HG03280 (cell line): ENCODE data around the gene NUDT4.
A peak's percentile ranks its signal among the peaks of the same experiment; 100 is the strongest.

Experiments
- ATAC-seq: cut with Tn5 transposase; IDR thresholded peaks from one replicate; pipeline ENCODE4 v1.9.1; 2021; ENCODE audit warnings: mild to moderate bottlenecking, moderate library complexity; ENCODE audit not compliant: unreplicated experiment

NUDT4 gene

DNA sequence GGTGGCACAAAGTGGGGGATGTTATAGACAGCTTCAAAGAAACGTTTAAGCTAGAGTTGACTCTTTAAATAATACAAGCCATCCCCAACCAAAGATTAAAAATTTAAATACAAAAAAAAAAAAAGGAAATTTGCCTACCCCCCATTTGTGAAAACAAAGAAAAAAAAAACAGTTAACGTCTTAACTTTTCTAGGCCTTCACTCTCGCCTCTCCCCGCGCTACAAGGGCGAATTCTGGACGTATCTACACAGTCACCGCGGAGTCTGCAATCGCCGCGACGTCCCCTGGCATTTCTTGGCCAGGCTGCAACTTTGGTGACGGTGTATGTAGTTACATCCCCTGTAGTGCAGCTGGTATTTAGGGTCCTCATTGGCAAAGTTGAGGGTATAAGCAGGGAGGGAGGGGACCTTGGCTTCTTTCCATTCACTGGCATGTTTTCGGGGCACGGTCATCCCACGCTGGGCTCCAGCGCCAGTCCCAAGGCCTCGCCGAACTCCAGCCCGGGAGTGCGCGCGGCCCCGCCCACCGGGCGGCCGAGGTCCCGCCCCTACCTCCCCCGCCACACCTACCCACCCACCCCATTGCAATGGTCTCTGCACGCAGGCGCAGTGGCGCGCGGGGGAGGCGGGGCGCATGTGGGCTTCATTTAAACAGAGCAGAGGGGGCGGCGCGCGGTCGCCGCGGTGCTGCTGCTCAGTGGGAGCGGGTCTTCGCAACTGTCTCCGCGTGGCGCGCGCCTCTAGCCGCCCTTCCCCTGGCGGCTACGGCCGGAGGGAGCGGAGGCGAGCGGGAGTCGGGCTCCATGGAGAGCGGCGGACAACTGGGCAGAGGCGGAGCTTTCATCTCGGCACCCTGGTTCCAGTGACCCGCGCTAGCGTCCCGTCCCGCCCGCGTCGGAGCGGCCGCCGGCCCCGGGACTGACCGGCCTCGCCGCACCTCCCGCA, at the start of gene NUDT4:
TSS of gene NUDT4 (plus strand) at position 674 of the 944 bp plus-strand sequence. CDS start 398 bp downstream, outside the sequence.
- peak; percentile 80 for ATAC-seq

DNA sequence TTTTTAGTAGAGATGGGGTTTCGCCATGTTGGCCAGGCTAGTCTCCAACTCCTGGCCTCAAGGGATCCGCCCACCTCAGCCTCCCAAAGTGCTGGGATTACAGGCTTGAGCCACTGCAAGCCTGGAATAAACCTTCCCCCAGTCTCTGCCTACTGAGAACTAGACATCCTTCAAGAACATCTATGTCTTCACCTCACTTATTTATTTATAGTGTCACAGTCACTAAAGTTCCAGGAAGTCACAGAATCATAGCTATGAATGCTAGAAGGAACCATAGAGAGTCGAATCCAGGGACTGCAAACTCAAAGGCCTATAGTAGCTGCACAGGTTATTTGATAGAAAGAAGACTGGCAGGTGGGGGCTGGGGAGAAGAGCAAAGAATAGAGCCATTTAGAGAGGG, 44.7 kb upstream of the NUDT4 start:
- no peak for ATAC-seq

DNA sequence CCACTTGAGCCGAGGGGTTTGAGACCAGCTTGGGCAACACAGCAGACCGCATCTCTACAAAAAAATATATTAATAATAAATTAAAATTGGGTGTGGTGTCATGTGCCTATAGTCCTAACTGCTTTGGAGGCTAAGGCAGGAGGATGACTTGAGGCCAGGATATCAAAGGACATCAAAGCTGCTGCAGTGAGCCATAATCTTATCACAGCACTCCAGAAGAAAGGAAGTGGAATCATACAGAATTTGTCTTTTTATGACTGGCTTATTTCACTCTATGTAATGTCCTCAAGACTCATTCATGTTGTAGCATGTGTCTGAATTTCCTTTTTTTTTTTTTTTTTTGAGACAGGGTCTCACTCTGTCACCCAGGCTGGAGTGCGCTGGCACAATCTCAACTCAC, 43.9 kb upstream of the NUDT4 start:
- ATAC-seq, result no peak

DNA sequence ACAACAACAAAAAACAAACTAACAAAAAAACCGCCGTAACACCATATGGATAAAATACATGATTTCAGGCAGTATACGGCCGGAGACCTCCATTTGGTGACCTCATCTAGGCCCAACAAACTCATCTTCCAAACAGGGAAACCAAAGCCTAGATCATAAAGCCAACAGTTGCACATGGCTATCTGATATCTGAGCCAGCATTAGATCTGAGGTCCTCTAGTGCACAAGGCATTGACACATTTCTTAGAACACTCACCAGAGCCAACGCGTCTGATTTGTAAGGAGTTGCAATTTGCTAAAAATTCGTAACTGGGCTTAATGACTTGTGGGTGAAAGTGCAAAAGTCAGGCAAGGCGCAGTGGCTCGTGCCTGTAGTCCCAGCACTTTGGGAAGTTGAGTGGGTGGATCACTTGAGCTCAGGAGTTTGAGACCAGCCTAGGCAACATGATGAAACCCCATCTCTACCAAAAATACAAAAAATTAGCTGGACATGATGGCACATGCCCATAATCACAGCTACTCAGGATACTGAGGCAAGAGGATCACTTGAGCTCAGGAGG, 42.0 kb upstream of the NUDT4 start:
- ATAC-seq, result no peak

DNA sequence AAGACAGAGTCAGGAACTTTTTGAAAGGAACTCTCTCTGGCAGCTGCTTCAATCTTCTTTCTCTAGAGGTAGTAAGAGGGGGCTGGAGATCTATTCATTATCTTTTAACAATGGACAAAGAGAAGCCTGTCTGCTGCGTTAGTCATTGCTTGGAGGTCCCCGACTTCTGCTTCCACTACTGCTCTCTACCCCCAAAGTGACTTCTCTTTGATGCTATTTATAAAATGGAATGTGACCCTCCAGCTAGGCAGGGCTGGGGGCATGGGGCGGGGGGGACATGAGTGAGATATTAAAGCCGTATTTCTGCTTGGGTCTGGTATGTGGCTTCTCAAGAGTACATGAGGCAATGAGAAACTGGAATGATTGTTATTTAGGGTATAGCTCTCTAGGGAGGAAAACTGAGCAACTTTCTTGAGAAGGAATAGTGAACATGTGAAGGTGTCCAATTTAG, 41.4 kb upstream of the NUDT4 start:
- ATAC-seq, result no peak

DNA sequence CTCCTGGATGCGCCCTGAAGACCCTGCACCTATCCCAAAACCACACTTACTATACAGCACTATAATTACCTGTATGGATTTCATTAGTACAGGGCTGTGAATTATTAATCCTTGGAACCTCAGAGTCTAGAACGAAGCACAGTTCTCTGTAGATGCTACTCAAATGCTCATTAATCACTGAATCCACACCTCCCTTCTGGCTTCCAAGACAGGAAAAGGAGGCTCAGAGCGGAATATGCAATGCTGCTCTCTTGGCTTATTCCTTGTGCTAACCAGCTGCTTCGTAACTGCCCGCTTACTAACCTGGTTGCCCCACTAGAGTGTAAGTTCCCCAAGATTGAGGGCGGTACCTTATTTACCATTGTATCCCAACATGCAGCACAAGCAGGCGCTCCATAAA, 39.1 kb upstream of the NUDT4 start:
- no peak for ATAC-seq

DNA sequence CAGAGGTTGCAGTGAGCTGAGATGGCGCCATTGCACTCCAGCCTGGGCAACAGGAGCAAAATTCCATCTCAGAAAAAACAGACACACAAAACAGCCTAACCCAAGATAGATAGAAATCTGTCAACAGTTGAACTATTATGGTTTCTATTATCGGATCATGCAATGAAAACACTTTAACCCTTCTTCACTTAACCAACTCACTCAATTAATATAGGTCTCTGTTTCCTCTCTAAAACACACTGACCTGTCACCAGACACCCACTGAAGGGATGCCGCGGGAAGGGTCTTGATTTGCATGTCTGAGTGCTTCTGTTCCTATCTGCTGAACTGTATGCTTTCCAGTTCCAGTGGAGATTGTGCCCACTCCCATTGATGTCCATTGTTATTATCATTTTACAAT, 38.0 kb upstream of the NUDT4 start:
- no peak for ATAC-seq

DNA sequence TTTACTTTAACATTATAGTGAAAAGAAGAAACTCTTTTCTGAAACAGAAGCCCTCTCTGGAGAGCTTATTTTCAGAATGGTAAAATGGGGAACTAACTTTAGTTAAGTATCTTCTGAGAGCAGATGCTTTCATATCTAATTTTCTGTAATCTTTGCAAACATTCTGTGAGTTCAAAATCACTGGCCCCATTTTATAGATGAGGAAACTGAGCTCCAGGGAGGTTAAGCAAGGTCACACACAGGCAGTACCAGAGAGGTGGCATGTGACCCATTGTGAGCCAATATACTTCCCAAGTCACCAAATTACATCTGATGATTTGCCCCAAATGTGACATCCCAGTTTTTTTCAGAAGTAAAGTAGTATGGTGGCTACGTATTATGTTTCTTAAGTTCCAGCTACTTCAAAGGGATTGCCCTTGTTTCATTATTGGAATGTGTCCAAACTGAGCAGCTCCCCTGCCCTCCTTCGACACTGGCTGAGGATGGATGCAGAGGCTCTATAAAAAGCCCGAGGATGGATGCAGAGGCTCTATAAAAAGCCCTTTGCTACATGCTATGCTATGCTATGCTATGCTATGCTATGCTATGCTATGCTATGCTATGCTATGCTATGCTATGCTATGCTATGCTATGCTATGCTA, 36.2 kb upstream of the NUDT4 start:
- ATAC-seq, result no peak

DNA sequence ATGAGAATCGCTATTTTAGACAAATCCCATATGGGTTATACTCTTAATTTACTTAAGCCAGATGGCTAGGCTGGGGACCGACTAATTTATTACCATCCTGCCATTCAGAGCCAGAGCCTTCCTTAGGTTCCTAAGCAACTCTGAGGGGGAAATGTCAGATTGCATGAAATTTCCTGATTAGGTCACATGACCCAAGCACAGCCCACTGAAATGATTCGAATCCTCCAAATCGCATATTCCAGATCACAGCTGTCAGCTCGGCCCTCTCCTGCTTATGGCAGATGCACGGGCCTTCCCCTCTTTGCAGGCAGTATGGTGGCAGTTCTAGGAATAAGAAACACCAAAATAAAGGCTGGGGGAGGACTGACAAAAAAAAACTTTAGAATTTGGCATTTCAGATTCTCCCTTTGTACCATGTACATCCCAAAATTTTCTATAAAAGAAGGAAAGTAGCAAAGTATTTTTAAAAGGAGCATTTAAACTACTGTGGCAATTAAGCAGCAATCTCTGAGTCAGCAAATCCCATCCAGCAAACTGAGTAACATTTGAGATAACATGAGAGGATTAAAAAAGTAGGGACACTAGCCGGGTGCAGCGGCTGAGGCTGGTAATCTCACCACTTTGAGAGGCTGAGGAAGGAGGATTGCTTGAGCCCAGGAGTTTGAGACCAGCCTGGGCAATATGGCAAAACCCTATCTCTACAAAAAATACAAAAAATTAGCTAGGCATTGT, 30.5 kb upstream of the NUDT4 start:
- ATAC-seq, result no peak

DNA sequence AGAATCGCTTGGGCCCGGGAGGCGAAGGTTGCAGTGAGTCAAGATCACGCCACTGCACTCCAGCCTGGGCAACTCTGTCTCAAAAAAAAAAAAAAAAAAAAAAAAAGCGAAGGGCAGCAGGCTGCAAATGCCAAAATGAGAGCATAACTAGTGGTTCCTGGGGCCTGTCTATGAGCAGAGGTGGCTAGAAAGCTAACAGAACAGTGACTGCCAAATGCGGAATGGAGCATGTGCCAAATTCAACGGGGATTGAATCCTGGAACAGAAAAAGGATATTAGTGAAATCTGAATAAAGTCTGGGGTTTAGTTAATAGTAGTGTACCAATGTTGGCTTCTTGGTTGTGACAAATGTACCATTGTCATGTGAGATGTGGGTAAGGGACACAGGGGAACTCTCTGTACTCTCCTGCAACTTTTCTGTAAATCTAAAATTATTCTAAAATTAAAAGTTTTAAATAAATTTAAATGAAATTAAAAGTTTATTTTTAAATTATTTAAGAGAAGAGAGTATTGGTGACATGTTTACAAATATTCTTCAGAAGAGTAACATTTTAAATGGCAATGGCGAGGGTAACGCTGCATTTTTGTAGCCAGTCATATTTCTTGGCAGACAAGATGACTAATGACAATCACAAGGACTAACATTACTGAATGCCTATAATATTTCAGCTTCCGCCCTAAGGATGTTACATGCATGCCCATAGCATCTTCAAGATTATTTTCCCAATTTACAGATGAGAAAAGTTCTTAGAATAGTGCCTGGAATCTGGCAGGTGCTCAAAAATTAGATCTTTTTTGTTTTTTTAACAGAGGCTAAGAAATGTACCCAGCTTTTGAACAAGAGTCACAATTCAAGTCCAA, 28.9 kb upstream of the NUDT4 start:
- ATAC-seq, result no peak

DNA sequence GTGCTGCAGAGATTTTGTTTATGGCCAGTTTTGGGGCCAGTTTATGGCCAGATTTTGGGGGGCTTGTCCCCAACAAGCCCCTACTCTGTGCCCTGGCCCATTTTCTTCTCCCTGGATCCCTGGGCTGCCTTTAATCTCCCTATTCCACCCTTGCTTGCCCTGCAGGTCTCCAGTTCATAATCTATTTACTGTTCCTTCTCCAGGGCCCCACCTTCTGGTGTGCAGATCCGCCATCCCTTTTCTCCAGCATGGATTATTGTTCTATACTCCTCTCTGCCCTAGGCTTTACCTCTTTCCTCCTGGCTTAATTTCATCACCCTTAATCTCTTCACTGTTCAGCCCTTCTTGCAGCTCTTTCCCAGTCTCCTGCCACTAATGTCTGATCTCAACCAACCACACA, 26.0 kb upstream of the NUDT4 start:
- ATAC-seq, result no peak

DNA sequence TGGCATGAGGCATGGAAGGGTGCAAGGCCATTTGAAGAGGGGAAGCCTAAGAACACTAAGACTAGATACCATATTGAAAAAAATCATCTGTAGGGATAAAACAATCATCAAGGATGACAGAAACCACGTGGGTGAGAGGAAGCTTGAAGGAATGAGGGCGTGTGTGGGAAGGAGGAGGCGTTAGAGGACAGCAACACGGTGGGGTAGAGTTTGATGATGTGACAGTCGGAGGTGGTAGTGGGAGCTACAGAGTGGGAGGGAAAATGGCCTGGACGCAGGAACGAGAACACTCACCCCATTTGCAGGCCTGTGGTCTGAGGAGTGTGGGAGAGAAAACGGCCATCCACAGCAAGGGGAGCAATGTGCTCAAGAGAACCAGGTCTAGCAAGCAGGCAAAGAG, 25.4 kb upstream of the NUDT4 start:
- no peak for ATAC-seq

DNA sequence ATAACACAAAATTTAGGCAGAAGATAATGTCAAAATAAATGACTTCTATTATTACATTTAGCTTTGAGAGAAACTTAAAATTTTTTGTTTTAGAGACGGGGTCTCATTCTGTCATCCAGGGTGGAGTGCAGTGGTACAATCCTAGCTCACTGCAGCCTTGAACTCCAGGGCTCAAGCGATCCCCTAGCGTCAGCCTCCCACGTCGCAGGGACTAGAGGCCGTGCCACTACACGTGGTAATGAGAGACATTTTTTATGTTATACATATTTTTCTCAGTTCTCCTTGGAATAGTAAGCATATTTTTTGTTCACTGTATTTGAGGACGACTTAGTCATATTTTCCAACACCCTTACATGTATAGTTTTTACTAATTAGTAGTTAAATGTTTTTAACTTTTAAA, 21.5 kb upstream of the NUDT4 start:
- ATAC-seq, result no peak

DNA sequence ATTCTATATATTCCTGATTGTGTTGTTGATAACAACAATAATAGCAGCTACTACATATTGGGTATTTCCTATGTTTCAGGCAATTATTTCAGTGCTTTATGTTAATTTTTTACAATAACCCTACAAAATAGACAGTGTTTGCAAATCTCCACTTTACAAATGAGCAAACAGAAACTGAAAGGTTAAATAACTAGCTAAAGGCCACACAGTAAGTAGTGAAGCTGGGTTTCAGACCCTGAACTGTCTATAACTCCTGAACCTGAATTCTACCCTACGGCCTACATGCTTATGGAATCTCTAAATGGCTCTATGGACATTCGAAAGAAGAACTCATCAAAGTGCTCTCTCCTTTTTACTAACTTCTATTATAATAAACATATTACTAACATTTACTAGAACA, 19.7 kb upstream of the NUDT4 start:
- ATAC-seq, result peak; percentile 75

DNA sequence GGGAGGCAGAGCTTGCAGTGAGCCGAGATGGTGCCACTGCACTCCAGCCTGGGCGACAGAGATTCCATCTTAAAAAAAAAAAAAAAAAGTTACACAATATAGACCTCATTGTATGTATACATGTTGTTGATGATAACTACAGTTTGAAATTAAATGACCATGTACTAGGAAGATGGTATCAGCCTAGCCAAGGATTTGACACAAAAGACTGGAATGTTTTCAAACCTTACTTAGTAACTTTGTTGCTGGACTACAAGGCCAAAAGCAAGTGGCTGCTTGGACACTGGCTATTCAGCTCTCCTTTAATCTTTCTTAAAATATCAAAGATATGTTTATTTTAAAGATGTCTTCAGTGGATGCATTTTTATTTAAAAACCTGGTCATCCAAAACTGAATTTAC, 18.9 kb upstream of the NUDT4 start:
- no peak for ATAC-seq

DNA sequence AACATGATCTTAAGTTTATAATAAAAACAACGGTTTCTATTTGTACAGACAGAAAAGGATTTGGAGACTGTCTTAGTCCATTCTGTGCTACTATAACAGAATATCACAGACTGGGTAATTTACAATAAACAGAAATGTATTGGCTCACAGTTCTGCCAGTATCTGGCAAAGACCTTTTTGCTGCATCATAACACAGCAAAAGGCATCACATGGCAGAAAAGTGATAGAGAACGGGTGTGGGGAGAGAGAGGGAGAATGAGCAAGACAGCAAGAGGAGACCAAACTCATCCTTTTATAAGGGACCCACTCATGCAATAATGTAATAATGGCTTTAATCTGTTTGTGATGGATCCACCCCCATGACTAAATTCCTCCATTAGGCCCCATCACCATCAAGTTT, 17.0 kb upstream of the NUDT4 start:
- no peak for ATAC-seq

DNA sequence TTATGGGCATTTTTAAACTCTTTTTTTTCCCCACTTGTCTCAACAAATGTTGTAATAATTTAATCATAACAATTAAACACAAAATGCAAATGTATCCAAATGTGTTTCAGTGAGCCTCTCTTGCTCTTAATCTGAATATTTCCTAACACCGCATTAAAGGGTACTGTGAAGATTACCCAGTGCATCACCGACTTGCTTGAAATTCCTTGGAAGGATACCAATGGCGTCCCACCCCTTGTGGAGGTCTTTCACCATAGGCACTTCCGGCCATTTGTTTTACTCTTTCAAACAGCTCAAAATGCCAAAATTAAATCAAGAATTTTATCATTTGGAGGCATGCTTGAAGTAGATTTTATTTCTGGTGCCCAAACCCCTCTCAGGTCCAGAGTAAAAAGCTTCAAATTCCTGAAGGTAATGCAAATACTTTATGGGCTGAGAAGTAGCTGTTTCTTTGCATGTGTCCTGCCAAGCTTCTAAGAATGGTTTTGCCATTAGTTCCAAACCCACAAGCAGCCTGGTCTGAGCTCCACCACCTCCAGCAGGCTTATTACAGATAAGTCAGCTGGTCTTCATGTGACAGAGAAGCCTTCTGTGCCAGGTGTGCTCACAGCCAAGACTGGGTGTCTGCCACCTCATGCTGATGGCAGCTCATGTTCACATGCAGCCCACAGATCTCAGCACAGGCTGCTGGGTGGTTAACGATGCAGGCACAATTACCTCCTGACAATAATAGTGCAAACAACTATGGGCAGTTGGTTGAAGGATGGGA, 16.4 kb upstream of the NUDT4 start:
- no peak for ATAC-seq

DNA sequence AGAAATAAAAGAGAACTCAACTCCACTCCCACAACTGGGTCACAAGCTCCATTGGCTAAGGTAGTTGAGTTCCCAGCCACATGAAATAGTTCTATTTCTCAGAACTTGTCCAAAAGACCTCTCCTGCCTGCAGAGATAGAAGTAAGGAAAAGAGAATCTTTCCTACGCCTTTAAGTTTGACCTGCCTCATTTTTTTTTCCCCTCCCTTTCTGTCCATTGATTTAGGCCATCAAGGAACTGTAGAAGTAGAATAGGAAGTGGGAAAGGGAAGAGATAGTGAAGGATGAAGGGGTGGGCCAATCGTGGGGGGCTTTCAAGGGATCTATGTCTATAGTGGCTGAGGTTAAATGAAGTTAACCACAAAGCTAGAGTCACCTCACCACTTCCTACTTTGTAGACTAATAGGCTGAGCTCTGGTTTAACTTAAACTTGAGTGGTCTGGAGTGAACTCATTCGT, 13.9 kb upstream of the NUDT4 start:
- no peak for ATAC-seq

DNA sequence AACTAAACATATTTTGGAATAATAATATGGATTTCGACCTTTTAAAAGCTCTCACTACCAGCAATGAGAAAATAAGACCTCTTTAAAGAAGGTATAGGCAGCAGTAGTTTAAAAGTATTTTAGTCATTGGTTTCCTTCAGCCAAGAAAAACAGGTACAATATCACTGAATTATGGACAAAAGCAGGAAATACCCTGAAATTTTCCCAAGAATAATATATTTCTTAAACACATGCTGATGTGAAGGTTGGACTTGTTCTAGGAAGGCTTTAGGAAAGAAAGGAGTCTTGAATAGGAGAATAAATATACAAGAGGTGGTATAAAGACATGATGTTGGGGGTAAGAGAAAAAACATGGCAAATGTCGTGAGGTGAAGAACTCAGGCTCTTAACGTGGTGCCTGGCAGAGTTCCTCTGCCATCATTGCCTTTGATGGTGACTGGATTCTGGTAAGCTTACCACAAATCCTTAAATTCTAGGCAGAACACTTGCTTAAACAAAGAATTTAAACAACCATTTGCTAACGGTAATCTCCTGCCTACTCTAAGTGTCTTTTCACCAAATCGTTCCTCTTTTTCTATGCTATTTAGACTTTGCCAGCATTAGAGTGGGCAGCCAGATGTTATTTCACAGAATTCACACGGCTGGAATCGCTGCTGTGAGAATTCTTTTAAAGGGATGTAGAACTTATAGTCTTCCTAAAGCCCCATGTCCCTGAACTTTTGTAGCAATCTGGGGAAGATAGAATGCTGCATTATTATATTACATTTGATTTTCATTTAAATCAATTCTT, 11.9 kb upstream of the NUDT4 start:
- no peak for ATAC-seq
